SH-SY5Y (cell line): ENCODE data around the gene NEK6.

ENCODE experiments used
- GATA2 ChIP-seq: IDR thresholded peaks from 2 replicates; pipeline ENCODE4 v1.6.1; 2011; ENCODE audit warnings: mild to moderate bottlenecking, low read depth, low read length
- GATA3 ChIP-seq: IDR thresholded peaks from 2 replicates; pipeline ENCODE4 v1.6.1; 2011; ENCODE audit warnings: low read depth, mild to moderate bottlenecking, low read length, moderate library complexity

GRCh38 chr9:124212381-124213050 is 45.2 kb upstream of the NEK6 start:
- no peak for TF ChIP-seq GATA3
- no peak for TF ChIP-seq GATA2
